Measurements from ENCODE around the gene OCA2. TPM values are rescaled to one million over a fixed set of nuclear protein-coding genes. Genes with fewer than 3 reads are reported as not detected.

OCA2 gene
- total RNA-seq, 1 experiment from 2014 or later = 0.13 TPM

GRCh38 chr15:27828746-27829145, 270.4 kb downstream of the OCA2 start:
- BruUV-seq (replicated peaks) = no TSS peak
- TF ChIP-seq TCF7L2 (IDR thresholded peaks at IDR 0.05; ENCODE audit: low read depth, low read length) = no peak
- TF ChIP-seq REST (IDR thresholded peaks at IDR 0.05; ENCODE audit: insufficient read depth in 1 of 2, low read depth in 2 of 2, low read length in 1 of 2) = no peak
- CTCF ChIA-PET = no interaction called here
- no peaks in the 10 kb centered on the region for H3K27me3 ChIP-seq (ENCODE audit: control insufficient read depth, insufficient read depth, low read length)
- no peaks in the 10 kb centered on the region for H3K4me1 ChIP-seq (ENCODE audit: control insufficient read depth, insufficient read depth, low read length)
- in situ Hi-C loops (cut with HindIII; ENCODE audit: low pct_unique_long_range_greater_than_20kb, low sequenced_read_pairs) (no loop called here), intact Hi-C loops (cut with micrococcal nuclease; ENCODE audit: unreplicated experiment) (no loop called here)
- 0 out of 2 replicates have a peak, but pooled peaks cover 3% of the 10 kb centered on the region for H3K9me3 ChIP-seq (ENCODE audit: control insufficient read depth, insufficient read depth, low read depth, low read length)
- DNase-seq (ENCODE audit: low read depth, low spot score) (no peak), ATAC-seq (no peak)
- H3K27ac ChIP-seq (ENCODE audit: low read length) = no peak overlapping the region
- POLR2A ChIA-PET = no interaction called here
- no peaks in the 10 kb centered on the region for H3K36me3 ChIP-seq (ENCODE audit: control insufficient read depth, insufficient read depth, low read length)
- H3K4me3 ChIP-seq (ENCODE audit: low read depth in 2 of 2, low read length in 2 of 2) = no peak overlapping the region

- Histone ChIP-seq H3K4me3 (ENCODE audit: low read depth in 2 of 2, low read length in 2 of 2) (no peak overlapping the region), H3K4me1 (ENCODE audit: control insufficient read depth, insufficient read depth, low read length) (no peaks in the 10 kb centered on the region), H3K27ac (ENCODE audit: low read length) (no peak overlapping the region), H3K9me3 (ENCODE audit: control insufficient read depth, insufficient read depth, low read depth, low read length) (0 out of 2 replicates have a peak, but pooled peaks cover 3% of the 10 kb centered on the region), H3K36me3 (ENCODE audit: control insufficient read depth, insufficient read depth, low read length) (no peaks in the 10 kb centered on the region), H3K27me3 (ENCODE audit: control insufficient read depth, insufficient read depth, low read length) (no peaks in the 10 kb centered on the region)
- CTCF ChIA-PET = interaction anchor here (0.7 kb wide), 1 partner anchor 69 kb away, joined by 3 read pairs; no protein-coding TSS in a partner anchor
- DNase-seq (ENCODE audit: low read depth, low spot score) (no peak), ATAC-seq (no peak)
- intact Hi-C loops (cut with micrococcal nuclease; ENCODE audit: unreplicated experiment) = no loop called here
- TF ChIP-seq CTCF (IDR thresholded peaks at IDR 0.05) (no peak), POLR2AphosphoS5 (IDR thresholded peaks at IDR 0.05; ENCODE audit: low read depth, low read length) (no peak), REST (IDR thresholded peaks at IDR 0.05; ENCODE audit: insufficient read depth in 1 of 2, low read depth in 2 of 2, low read length in 1 of 2) (no peak), TCF7L2 (IDR thresholded peaks at IDR 0.05; ENCODE audit: low read depth, low read length) (no peak), SIN3A (IDR thresholded peaks at IDR 0.05; ENCODE audit: borderline replicate concordance, insufficient read depth, low read depth, low read length) (no peak)
- in situ Hi-C loops (cut with HindIII; ENCODE audit: low pct_unique_long_range_greater_than_20kb, low sequenced_read_pairs) = no loop called here
- POLR2A ChIA-PET = no interaction called here
- no TSS peak for BruUV-seq (replicated peaks)
Observed at GRCh38 chr15:27826902-27827714, 272.0 kb downstream of the OCA2 start.

Measured in Panc1 (cell line).